Mucosa of rectum (tissue), 2 donors: Measurements from ENCODE around the gene GRB7.

Source experiments
- H3K27ac ChIP-seq, 2 donors: one replicate each; pipeline ENCODE4 v1.7.0; 2013; ENCODE audit warnings: inconsistent platforms in 2 of 2, low read depth in 2 of 2, low read length in 2 of 2
- H3K27me3 ChIP-seq, 2 donors: one replicate each; pipeline ENCODE4 v1.7.0; 2013; ENCODE audit warnings: low read length in 2 of 2; ENCODE audit not compliant: control insufficient read depth in 2 of 2, insufficient read depth in 2 of 2
- H3K36me3 ChIP-seq, 2 donors: one replicate each; pipeline ENCODE4 v1.7.0; 2013; ENCODE audit warnings: low read length in 2 of 2; ENCODE audit not compliant: control insufficient read depth in 2 of 2, insufficient read depth in 2 of 2
- H3K4me1 ChIP-seq, 2 donors: one replicate each; pipeline ENCODE4 v1.7.0; 2013; ENCODE audit warnings: low read length in 2 of 2, mild to moderate bottlenecking in 1 of 2; ENCODE audit not compliant: control insufficient read depth in 2 of 2, insufficient read depth in 2 of 2
- H3K4me3 ChIP-seq, 2 donors: one replicate each; pipeline ENCODE4 v1.7.0; 2013; ENCODE audit warnings: low read length in 2 of 2
- H3K9ac ChIP-seq, 2 donors: one replicate each; pipeline ENCODE4 v1.7.0; 2013; ENCODE audit warnings: low read length in 2 of 2, low read depth in 1 of 2, mild to moderate bottlenecking in 1 of 2
- H3K9me3 ChIP-seq, 2 donors: one replicate each; pipeline ENCODE4 v1.7.0; 2013; ENCODE audit warnings: low read length in 2 of 2; ENCODE audit not compliant: control insufficient read depth in 2 of 2
- donor health status: healthy.
- donor health status: Normal muscosa, but diverticular disease.

Gene GRB7

GRCh38 chr17:39700148-39700987 lies 37.4 kb upstream of the GRB7 start:
- Histone ChIP-seq H3K9me3 (no peaks in the 10 kb centered on the region), H3K9ac (peak overlapping the region; percentile 82 to 92), H3K4me1 (peaks cover 38 to 47% of the 10 kb centered on the region in 2 donors), H3K4me3 (peak overlapping the region; percentile 83 to 93), H3K36me3 (peaks cover 0 to 3% of the 10 kb centered on the region in 2 donors), H3K27ac (peak overlapping the region; percentile 93 to 95), H3K27me3 (no peaks in the 10 kb centered on the region)

DNA sequence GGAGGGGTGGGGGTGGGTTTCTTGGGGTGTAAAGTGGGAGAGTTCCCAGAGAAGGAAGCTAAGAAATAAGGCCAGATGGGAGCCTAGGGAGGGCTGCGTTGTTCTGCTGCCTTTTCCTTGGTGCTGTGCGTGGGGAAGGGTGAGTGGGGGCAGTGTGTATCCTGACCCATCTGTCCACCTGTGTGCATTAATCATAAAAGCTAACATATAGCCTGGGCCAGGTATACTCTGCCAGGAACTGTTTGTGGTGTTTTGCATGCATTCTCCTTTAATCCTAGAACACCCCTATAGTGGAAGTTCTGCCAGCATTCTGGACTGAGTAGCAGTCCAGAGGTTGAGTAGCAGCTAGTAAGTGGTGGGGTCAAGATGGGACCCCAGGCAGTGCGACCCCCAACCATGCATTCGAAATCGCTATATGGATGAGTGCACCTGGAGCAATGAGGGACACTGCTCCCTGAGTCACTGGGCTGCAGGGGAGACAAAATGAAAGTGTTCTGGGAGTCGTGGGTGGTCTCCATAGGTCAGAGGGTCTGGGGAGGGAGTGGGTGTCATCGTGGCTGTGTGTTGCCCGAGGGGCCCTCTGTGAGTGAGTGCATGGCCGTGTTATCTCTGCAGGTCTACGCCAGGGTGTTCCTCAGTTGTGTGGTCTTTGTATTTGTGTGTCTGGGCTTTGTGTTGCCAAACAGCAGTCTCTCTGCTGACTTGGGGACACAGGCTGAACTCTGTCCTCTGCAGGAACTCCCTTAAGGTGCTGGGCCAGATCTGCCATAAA lies 36.5 kb upstream of the GRB7 start:
- Histone ChIP-seq H3K9ac (peak overlapping the region; percentile 82 to 92), H3K9me3 (no peaks in the 10 kb centered on the region), H3K4me1 (peaks cover 43 to 51% of the 10 kb centered on the region in 2 donors), H3K27ac (peak overlapping the region; percentile 93 to 95), H3K27me3 (no peaks in the 10 kb centered on the region), H3K4me3 (peak overlapping the region; percentile 83 to 93), H3K36me3 (peaks cover 0 to 3% of the 10 kb centered on the region in 2 donors)

DNA sequence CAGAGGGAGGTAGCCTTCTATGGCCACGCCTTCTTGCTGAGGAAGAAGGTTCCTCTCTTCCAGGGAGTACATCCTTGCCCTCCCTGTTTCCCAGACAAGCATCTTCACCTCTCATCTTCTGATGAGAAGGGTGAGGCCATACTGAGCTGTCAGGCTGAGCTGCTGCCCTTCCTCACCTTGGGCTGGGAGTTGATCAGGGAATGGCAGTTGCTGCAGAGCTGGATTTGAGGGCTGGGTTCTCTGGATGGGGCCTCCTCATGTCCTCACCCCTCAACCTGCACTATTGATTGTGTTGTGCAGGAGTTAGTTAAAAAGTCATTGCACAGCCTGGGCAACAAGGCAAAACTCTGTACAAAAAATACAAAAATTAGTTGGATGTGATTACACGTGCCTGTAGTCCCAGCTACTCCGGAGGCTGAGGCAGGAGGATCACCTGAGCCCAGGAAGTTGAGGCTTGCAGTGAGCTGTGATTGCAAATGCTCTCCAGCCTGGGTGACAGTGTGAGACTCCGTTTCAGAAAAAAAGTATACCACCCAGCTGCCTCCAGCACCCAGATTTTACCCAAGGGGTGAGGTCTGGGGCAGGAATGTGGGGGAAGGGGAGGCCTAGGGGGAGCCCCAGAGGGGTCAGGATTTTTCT lies 35.8 kb upstream of the GRB7 start:
- Histone ChIP-seq H3K4me1 (peaks cover 50 to 58% of the 10 kb centered on the region in 2 donors), H3K9ac (peak overlapping the region; percentile 82 to 92), H3K9me3 (no peaks in the 10 kb centered on the region), H3K27ac (peak overlapping the region; percentile 93 to 95), H3K4me3 (peak overlapping the region; percentile 83 to 93), H3K27me3 (no peaks in the 10 kb centered on the region), H3K36me3 (peaks cover 0 to 5% of the 10 kb centered on the region in 2 donors)

DNA sequence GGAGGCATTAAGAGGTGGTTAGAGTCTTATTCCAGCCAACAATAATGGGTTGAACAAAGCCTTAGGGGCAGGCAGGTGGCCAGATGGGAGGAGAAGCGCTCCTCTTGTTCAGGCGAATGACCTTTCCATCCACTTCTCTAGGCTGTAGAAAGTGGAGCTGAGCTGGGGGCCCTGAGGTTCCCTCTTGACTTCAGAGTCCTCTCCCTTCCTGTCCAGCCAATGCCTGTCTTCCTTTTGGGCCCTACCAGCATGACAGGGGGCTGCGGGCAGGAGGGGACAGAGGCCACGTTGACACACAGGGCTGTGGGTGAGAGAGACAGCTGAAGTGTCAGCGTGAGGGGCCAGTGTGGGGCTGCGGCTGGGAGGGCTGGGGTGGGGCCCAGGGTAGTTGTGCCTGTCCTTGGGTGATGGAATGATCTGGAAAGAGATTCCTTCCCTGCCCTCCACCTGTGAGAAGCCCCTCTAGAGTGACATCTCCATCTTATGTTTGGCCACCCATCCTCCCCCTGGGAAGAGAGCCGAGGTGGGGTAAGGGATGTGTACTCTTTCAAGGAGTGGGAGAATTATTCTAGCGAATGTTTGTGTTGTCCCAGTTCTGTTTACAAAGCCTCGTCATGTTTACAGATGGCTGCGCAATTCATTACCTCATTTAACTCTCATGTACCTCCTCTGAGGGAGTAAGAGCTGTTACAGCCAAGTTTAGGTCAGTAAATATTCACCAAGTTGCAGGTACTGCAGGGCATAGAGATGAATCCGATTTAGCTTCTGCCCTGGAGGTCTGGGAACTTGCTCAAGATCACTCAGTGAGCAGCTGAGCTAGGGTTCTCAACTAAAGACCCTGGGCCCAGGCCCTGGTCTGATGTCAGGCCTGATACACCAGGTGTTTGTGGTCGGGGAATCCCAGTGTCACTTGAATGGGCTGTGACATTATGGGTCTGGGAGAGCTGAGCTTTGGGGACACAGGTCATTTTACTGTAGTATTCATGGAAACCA lies 34.5 kb upstream of the GRB7 start:
- Histone ChIP-seq H3K9ac (peak overlapping the region in 1 of 2 donors; percentile 8), H3K4me3 (no peak overlapping the region), H3K27me3 (no peaks in the 10 kb centered on the region), H3K4me1 (peaks cover 59 to 67% of the 10 kb centered on the region in 2 donors), H3K27ac (peak overlapping the region; percentile 49 to 95), H3K36me3 (peaks cover 7 to 9% of the 10 kb centered on the region in 2 donors), H3K9me3 (no peaks in the 10 kb centered on the region)

DNA sequence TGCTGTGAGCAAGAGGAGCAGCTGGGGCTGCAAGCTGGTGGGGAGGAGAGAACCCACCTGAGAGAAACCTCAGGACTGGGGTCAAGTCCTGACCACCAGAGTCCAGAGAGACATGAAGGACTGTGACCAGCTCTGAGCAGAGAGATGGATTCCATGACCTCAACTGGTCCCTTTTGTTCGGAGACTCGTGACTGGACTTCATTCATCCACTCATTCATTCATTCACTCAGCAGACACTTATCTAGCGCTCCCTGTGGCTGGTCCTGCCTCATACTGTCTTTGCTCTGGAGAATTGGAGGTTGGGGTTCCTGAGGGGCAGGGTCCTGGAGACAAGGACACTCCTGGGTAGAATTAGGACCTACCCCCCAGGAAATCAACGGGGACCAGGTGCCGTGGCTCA lies 33.8 kb upstream of the GRB7 start:
- no peaks in the 10 kb centered on the region for H3K9me3 ChIP-seq
- H3K4me3 ChIP-seq, result no peak overlapping the region
- H3K9ac ChIP-seq, result no peak overlapping the region
- peaks cover 62 to 68% of the 10 kb centered on the region in 2 donors for H3K4me1 ChIP-seq
- H3K27me3 ChIP-seq, result no peaks in the 10 kb centered on the region
- H3K36me3 ChIP-seq, result peaks cover 14 to 16% of the 10 kb centered on the region in 2 donors
- peak overlapping the region; percentile 49 to 95 for H3K27ac ChIP-seq

DNA sequence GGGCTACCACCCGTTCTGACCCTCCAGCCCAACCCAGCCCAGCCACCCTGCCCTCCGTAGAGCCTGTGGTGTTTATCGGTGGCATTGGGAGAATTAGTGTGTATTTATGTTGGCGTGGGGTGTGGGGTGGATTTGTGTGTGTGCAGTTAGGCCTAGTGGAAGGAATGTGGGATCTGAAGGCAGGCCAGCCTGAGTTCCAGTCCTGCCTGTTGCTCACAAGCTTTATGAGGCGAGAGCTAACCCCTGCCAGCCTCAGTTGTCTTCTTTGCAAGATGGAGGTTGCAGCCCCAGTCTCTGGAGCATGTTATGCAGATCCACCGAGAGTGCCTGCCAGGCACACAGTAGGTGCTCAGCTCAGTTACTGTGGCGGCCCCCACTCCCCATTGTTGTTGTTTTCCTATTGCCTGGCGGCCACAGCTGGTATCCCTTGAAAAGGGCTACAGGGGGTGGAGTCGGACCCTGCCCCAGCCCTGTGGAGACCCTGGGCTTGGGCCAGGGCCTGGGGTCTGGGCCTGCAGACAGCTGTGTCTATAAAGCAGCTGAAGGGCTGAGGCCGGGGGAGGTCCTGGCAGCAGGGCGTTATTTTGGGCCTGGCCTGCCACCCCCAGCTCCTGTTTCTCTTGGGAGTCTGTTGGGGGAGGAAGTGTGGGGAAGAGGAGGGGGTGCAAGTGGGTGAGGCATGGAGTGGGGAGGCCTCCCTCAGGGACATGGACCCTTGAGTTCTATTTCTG lies 32.8 kb upstream of the GRB7 start:
- Histone ChIP-seq H3K27me3 (no peaks in the 10 kb centered on the region), H3K9ac (peak overlapping the region; percentile 65 to 70), H3K9me3 (no peaks in the 10 kb centered on the region), H3K36me3 (peaks cover 24 to 27% of the 10 kb centered on the region in 2 donors), H3K27ac (peak overlapping the region; percentile 89 to 95), H3K4me1 (peaks cover 59 to 68% of the 10 kb centered on the region in 2 donors), H3K4me3 (peak overlapping the region; percentile 46 to 48)

DNA sequence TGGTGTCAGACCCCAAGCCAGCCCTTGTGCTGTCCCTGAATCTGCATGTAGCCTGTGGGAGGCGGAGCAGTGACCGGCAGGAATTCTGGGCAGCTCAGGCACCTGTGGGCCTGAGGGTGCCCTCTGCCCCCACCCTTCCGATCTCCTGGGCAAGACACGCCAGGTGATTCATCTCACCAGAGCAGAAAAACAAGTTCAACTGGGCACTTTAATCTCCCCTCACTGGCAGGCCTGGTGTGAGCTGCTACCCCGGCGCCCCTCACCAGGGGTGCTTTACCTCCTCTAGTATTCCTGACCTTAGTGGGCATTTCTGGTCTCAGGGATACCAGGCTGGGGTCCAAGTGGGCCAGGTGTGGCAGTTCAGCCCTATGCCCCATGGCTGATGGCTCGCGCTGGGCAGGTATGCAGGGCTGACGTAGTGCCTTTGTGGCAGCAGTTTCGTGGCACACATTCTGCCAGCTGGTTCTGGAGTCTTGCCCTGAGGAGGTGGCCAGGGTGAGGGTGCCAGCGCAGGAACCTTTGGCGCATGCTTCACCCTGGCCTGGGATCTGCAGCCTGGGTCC lies 31.9 kb upstream of the GRB7 start:
- H3K4me3 ChIP-seq, result peak overlapping the region; percentile 46 to 48
- no peaks in the 10 kb centered on the region for H3K9me3 ChIP-seq
- H3K27me3 ChIP-seq, result no peaks in the 10 kb centered on the region
- H3K27ac ChIP-seq, result peak overlapping the region; percentile 89 to 95
- H3K4me1 ChIP-seq, result peaks cover 59 to 68% of the 10 kb centered on the region in 2 donors
- peak overlapping the region; percentile 65 to 70 for H3K9ac ChIP-seq
- H3K36me3 ChIP-seq, result peaks cover 32 to 34% of the 10 kb centered on the region in 2 donors

- Histone ChIP-seq H3K36me3 (peaks cover 34 to 37% of the 10 kb centered on the region in 2 donors), H3K4me1 (peaks cover 59 to 63% of the 10 kb centered on the region in 2 donors), H3K9me3 (no peaks in the 10 kb centered on the region), H3K4me3 (peak overlapping the region; percentile 39 to 44), H3K27ac (peak overlapping the region; percentile 89 to 95), H3K27me3 (no peaks in the 10 kb centered on the region), H3K9ac (peak overlapping the region; percentile 47 to 65)
Measured at GRCh38 chr17:39706383-39706782, 31.4 kb upstream of the GRB7 start.
